Ishikawa (cell line): Measurements from ENCODE around the gene TRIM59.
A peak's percentile ranks its signal among the peaks of the same experiment; 100 is the strongest.

Source experiments
- CEBPB ChIP-seq: IDR thresholded peaks from 2 replicates; pipeline ENCODE4 v1.6.1; 2012
- CREB1 ChIP-seq: IDR thresholded peaks from 2 replicates; pipeline ENCODE4 v1.6.1; 2012; ENCODE audit warnings: low read depth
- EGR1 ChIP-seq: IDR thresholded peaks from 2 replicates; pipeline ENCODE4 v1.6.1; 2012
- EP300 ChIP-seq: IDR thresholded peaks from 2 replicates; pipeline ENCODE4 v1.6.1; 2012; ENCODE audit warnings: borderline replicate concordance
- FOXM1 ChIP-seq: IDR thresholded peaks from 2 replicates; pipeline ENCODE4 v1.6.1; 2012; ENCODE audit warnings: low read depth, borderline replicate concordance
- MAX ChIP-seq: IDR thresholded peaks from 2 replicates; pipeline ENCODE4 v1.6.1; 2012
- NFIC ChIP-seq: IDR thresholded peaks from 2 replicates; pipeline ENCODE4 v1.6.1; 2012
- RAD21 ChIP-seq: IDR thresholded peaks from 2 replicates; pipeline ENCODE4 v1.6.1; 2012; ENCODE audit warnings: low read depth
- REST ChIP-seq: IDR thresholded peaks from 2 replicates; pipeline ENCODE4 v1.6.1; 2012; ENCODE audit warnings: low read depth, mild to moderate bottlenecking
- TAF1 ChIP-seq: IDR thresholded peaks from 2 replicates; pipeline ENCODE4 v1.6.1; 2012; ENCODE audit warnings: low read depth, mild to moderate bottlenecking
- TCF12 ChIP-seq: IDR thresholded peaks from 2 replicates; pipeline ENCODE4 v1.6.1; 2012; ENCODE audit warnings: low read depth
- TEAD4 ChIP-seq: IDR thresholded peaks from 2 replicates; pipeline ENCODE4 v1.6.1; 2012
- YY1 ChIP-seq: IDR thresholded peaks from 2 replicates; pipeline ENCODE4 v1.6.1; 2012; ENCODE audit warnings: low read depth
- ZBTB7A ChIP-seq: IDR thresholded peaks from 2 replicates; pipeline ENCODE4 v1.6.1; 2012; ENCODE audit warnings: low read depth
- TF ChIP-seq, protein P1 (sequence below): IDR thresholded peaks from 2 replicates; pipeline ENCODE4 v1.6.1; 2012

Gene TRIM59

DNA sequence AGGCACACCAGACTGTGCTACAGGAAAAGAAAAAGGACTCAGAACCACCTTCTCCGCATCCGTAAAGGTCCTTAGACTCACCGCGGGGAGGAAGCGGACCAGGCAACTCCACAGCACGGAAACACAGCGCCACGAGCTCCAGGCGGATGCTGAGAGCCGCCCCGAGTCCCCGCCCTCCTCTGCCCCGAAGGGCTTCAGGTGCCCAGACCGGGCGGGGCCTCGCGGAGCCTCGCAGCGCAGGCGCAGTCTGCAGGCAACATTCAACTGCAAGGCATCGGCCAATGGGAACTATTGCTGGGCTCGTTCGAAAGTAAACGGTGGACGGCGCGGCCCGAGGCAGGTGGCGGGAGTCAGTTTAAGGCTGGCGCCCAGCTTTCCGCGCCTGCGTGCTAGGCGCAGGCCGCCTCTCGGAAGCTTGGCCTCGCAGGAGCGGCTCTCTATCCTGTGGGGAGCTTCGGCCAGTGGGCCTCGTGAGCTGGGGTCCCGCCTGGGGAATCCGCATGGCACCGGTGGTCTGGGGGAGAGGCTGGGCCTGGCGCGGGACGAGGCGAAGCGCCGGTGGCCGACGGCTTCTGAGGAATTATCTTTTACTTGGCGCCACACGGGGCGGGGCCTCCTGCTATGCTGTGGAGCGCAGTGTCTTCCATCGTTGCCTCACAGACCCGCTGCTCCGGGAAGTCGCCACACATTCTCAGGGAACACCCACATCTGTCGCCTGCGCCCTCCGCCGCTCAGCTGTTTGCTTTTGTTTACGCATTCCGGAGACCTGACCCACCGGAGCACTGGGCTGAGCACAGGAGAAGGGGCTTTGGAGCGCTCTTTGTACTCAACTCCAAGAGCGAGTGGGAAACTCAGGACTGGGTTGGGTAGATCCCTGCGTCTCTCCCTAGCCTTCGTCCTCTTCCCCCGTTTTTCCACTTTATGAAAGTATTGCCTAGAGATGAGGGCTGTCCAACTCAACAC is at the start of gene TRIM59:
TRIM59 (minus strand) TSS at position 151 of the 963 bp plus-strand sequence. CDS start 10,603 bp downstream, outside the sequence.
- TF ChIP-seq NFIC (0 out of 2 replicates have a peak, but pooled peaks have one; percentile 28), TAF1 (peak; percentile 62), TEAD4 (0 out of 2 replicates have a peak, but pooled peaks have one; percentile 20), FOXM1 (peak; percentile 100), EGR1 (no peak), REST (no peak), RAD21 (no peak), MAX (peak; percentile 82), EP300 (0 out of 2 replicates have a peak, but pooled peaks have one; percentile 3), YY1 (peak; percentile 19; the same call in 1 of the 2 replicates)
- TF ChIP-seq, protein P1, sequence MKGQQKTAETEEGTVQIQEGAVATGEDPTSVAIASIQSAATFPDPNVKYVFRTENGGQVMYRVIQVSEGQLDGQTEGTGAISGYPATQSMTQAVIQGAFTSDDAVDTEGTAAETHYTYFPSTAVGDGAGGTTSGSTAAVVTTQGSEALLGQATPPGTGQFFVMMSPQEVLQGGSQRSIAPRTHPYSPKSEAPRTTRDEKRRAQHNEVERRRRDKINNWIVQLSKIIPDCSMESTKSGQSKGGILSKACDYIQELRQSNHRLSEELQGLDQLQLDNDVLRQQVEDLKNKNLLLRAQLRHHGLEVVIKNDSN, result no peak; the same call in 1 of the 2 replicates

DNA sequence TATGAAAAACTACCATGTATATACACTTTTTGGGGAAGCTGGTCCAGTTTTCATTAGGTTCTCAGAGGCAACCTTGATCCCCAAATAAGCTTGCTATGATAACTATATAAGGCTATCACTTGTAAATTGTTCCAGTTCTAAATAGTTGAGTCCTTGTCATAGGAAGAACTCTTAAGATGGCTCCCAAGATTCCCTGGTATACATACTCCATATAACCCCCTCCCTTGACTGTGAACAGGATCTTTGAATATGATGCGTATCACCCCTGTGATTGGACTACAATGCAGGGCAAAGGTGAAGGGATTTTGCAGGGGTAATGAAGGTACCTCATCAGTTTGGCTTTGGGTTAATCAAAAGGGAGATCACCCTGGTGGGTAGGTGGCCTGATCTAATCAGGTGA is 48.6 kb upstream of the TRIM59 start:
- TF ChIP-seq ZBTB7A (no peak), FOXM1 (no peak), TEAD4 (no peak), EGR1 (no peak), CREB1 (no peak), REST (no peak), CEBPB (no peak), NFIC (no peak), YY1 (no peak), MAX (no peak), RAD21 (no peak), TAF1 (no peak), TCF12 (no peak), EP300 (no peak)
- TF ChIP-seq, protein P1, result no peak

DNA sequence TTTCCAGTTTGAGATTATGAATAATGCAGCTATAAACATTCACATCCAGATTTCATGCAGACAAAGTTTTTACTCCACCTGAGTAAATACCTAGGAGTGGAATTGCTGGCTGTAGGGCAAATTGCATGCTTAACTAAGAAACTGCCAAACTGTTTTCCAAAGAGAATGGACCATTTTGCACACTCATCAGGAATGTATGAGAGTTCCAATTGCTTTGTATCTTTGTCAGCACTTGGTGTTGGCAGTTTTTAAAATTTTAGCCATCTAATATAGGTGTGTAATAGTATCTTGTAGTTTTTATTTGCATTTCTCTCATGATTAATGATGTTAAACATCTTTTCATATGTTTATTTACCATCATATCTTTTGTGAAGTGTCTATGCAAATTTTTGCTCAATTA is 40.6 kb upstream of the TRIM59 start:
- TF ChIP-seq CREB1, result no peak
- no peak for TF ChIP-seq EGR1
- TF ChIP-seq NFIC, result no peak
- no peak for TF ChIP-seq FOXM1
- TF ChIP-seq, protein P1, result no peak
- TF ChIP-seq TAF1, result no peak
- TF ChIP-seq YY1, result no peak
- no peak for TF ChIP-seq TCF12
- no peak for TF ChIP-seq MAX
- TF ChIP-seq TEAD4, result no peak
- no peak for TF ChIP-seq ZBTB7A
- no peak for TF ChIP-seq EP300

DNA sequence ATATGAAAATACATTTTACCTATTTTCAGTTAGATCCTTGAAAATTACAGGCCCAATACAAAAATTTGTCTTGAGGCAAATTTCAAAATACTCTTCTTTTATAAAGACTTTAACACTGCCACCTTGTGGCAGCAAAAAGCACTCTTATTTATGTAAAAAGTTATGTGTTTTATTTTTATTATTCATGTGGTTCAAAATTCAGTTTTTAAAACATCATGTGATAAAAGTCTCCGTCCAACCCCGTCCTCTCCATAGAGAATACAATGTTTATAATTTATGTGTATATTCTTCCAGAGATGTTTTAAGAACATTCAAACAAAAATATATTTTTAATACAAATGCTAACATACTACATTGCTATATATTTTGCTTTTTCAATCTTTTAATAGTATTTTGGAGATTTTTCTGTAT is 36.9 kb upstream of the TRIM59 start:
- TF ChIP-seq RAD21 (peak; percentile 45), MAX (no peak)

DNA sequence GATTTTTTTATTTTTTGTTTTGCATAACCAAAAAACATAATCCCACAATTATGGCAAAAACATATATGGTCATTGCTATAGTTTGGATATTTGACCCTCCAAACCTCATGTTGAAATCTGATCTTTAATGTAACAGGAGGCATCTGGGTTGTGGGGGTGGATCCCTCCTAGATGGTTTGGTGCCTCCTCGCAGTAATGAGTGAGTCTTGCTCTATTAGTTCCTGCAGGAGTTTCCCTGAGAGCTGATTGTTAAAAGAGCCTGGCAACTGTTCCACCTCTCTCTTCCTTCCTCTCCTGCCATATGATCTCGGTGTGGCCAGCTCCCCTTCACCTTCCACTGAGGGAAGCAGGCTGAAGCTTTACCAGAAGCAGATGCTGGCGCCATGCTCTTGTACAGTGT is 33.2 kb upstream of the TRIM59 start:
- TF ChIP-seq CREB1 (no peak), YY1 (no peak), TAF1 (no peak)
